NCI-H1694 treated with DMSO at 0.1 percent for 48 hours (cell line): ENCODE results near the gene MAP1B.
"Not testable (repeated sequence)": the region's sequence is repeated elsewhere in the genome, so short reads cannot be mapped to it uniquely, and the experiment has no call there.

ENCODE experiments used
- DNase-seq: peaks from one replicate; lab custom pipeline; 2025; lab: John Stamatoyannopoulos, UW

The MAP1B gene

DNA sequence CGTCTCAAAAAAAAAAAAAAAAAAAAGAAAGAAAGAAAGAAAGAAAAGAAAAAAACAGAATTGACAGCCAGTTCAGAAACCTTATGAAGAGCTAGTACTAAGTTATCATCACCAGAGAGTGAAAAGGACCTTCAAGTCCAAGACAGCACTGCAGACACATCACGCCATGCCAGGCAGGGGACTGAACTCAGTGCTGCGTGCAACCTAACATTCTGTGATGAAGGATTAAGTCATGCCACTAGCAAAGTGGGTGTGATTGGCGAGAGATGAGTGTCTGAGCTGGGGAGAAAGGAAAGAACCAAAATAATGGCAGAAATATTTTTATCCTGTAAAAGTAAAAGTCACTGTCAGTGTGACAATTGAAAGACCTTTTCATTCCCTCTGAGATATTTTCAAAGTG is 54.7 kb downstream of the MAP1B start:
- DNase-seq = no peak

DNA sequence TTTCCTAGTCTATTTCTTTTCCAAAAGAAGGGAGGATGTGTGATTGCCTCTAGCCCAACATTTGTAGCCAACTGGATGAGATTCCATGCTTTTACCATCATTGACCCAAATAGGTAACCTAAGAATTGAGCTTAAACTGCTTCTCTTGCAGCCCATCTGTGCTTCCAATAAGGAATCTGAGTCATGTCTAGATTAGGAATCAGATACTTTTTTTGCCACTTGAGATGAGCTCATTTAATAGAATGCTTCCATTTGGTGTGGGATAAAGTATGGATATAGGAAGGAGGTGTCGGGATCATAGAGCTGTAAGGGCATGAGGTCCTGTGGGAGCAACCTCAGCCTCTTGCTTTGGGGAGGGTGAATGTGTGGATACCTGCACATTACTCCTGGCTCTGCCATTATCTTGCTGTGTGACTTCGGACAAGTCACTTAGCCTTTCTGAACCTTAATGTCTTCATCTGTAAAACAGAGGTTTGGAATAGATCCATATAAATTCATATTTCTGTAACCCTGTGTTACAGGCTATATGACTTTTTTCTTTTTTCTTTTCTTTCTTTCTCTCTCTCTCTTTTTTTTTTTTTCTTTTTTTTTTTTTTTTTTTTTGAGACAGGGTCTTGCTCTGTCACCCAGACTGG is 56.2 kb downstream of the MAP1B start:
- no peak for DNase-seq

DNA sequence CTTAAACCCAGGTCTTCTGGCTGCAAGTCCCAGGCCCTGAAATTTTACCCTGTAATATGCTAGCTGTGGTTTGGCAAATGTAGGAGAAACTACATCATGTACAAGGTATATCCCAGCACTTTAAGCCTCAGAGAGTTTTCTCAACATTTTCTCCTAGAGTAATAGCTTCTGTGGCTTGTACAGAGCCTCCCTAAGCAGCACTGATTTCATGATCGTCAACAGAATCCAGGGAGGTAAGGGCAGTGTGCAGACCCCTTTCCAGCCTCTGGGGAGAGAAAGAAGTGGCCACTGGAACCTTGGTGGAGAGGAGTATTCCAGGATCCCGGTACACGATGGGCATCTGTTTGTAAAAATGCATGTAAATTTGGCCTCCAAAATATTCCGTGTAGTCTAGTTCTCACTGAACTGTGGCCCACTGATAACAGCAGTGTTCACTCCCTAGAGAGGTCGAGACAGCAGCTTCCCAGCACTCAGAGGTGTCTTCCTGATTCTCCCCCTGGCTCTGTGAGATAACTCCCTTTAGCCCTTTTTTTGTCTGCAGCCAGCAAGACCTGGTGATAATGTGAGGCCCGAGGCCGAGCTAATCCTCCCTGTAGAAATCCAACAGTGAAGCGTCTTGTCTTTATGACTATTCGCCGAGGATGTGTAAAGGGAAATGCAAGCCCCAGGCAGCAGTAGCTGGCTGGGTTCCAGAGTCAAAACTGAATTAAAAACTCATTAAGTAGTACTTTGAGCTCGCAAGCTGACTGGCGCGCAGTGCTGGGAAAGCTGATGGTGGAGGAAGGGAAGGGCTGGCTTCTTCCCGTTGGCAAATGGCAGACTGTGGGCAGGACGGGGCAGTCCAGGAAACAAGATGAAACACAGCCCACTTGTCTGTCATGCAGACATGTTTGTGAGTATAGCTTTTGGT is 59.0 kb downstream of the MAP1B start:
- DNase-seq = peak; percentile 63

DNA sequence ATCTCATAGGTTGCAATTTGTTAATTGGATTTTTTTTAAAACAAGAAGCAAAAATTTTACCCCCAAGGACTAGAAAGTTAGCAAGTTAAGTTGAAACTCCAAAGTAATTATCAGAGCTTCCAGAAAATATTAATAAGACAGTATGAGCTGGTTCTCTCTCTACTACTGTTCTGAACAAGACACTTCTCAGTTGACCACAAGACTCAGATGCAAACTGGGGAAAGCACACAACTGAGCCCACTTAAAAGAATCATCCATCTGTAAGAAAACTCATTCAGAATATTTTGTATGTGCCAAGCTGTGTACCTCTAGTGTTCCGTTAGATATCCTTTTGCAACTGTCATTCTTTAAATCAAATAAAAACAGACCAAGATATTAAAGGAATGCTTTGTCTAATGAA is 60.0 kb downstream of the MAP1B start:
- DNase-seq = no peak

DNA sequence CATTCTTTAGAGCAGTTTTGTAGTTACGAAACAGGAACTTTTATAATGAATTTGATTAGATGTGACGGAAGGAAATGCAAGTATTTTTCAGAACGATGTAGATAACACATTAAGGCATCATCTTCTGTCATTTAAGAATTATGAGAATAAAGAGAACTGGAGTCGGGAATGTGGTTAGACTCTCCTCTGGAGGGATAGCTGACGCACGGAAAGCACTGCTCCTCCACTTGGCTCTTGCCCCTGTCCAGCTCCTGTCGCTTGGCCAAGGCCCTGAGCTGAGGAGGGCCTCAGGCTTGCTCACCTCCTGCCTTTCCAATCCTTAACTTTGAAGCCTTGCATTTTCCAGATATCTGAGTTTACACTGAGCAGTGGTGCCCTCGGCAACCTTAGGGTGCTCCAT is 60.5 kb downstream of the MAP1B start:
- no peak for DNase-seq

DNA sequence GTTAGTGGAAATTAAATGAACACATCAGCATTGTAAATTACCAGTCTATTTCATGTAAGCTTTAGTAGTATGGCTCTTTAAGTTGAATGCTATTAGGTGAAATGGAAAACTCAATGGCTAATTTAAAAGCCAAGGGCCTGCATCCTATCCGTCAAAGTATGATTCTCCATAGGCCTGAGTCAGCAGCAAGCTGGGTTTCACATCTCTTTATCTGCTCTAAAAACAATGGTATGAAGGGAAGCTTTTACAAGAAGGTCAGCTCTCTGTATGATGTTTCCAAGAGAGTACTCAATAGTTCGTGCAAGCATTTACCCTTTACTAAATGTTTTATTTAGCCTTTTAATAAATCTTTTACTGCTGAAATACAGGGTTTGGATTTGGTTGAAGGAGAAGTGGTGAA is 62.8 kb downstream of the MAP1B start:
- no peak for DNase-seq

DNA sequence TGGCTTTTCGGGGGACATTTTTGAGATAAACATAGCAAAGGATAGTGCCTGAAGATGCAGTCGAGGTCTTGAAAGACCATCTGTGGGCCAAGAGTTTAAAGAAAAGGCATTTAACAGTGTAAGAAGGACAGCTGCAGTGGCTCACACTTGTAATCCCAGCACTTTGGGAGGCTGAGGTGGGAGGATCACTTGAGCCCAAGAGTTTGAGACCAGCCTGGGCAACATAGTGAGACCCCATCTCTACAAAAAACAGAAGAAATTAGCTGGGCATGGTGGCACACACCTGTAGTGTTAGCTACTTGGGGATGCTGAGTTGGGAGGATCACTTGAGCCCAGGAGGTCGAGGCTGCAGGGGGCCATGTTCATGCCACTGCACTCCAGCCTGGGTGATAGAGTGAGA is 63.9 kb downstream of the MAP1B start:
- DNase-seq = not testable (repeated sequence)

DNA sequence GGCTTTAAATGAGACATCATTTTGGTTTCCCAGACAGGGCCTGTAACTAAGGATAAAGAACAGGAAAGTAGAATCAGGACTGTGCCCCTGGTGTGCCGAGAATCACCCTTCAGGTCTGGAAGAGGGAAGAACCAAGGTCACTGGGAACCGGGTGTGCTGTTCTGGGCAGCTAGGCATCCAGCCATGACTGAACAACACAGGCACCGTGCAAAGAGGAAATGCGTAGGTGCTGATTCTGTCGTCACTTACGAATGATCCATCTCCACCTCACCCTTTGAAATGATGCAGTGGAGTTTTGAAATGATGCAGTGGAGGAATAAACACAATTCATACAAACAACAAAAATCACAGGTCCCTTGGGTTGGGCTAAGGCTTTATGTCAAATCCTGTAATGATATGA is 64.4 kb downstream of the MAP1B start:
- no peak for DNase-seq

DNA sequence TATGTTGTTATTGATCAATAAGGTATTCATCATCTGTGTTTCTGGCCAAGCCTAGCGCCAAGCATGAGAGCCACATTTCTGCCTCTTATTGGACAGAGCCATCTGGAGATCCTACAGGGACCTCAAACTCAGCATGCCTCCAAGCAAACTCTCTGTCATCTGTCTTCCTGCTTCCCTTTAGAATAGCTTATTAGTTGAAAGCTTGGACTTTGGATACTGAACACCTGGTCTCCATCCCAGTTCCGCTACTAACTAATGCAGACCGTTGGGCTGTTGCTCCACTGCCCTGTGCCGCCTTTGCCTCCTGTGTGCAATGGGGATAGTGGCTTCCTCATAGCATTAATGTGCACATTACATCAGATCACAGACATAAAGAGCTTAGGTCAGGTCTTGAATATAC is 65.5 kb downstream of the MAP1B start:
- no peak for DNase-seq

DNA sequence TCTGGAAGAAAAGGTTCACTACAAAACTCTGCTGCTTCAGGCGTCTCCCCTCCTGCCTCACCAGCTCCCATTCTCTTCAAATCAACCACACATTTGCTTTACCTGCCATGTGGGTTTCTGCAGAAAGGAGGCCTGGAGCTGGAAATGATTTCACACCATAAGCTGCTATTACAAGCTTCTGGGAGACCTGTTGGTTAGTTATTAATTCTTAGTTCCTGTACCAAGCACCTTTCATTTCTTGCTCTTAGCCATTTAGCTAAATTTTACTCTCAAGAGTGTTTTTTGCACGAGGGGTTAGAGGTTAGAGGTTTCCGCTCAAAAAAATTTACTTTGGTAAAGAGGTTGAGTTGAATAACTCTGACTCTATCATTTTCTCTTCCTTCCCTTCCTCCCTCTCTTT is 70.3 kb downstream of the MAP1B start:
- no peak for DNase-seq

DNA sequence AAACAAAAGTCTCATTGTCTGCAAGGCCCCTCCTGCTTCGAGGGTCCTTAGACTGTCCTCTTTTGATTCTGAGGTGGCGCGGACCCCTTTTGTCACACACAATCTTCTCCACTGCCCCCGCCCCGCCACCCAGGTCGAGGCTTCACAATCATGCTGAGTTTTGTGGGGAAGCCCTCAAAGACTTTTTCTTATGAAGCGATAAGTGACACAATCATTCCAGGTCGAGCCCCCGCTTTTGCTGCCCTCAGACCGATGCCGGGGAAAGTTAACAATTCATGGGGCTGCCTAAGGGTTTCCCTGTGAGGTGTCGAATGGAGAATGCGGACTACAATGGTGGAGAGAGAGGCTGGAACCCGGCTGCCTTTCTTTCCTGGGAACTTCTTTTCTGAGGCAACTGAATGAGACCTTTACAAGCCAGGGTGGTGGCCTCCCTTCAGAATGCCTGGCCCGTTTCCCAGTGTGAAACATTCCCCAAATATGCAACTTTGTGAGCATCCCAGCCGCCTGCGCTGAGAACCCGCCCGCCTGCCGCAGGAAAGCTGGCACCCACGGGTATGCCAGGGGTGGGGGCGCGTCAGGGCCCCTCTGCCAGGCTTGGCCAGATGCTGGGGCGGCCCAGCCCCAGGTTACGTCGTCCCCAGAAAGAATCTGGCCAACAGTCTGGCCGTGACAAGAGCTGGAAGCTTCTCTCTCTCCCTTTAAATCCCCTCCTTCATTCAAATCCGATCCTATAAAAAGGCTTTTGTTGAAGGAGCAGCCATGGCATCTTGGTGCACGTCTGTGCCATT is 71.9 kb downstream of the MAP1B start:
- DNase-seq = no peak

DNA sequence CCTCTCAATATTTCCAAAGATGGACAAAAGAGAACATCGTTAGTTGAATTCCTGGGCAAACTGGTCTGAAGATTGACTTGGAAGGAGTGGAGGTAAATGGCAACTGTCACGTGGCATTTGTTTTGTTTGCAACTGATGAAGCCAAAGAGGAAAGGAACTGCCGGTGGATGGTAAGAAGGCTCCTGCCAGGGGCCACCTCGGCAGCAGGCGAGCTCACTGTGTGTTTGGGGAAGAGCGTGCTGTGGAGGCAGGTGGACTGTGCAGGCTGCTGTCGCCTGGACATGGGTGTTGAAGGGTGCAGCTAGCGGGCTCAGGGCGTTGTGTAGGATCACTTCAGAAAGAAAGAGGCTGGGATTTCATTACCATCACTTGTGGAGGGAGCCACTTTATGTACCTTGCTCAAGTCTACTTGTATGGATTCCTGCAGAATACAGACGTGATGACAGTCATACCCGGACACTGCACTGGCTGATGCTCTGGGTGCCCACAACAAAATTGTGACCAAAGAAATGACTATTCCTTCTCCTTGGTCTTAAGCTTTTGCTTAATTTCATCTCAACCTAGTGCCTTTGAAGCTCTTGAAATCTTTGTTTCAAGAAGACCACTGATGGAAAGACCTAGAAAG is 72.7 kb downstream of the MAP1B start:
- no peak for DNase-seq

DNA sequence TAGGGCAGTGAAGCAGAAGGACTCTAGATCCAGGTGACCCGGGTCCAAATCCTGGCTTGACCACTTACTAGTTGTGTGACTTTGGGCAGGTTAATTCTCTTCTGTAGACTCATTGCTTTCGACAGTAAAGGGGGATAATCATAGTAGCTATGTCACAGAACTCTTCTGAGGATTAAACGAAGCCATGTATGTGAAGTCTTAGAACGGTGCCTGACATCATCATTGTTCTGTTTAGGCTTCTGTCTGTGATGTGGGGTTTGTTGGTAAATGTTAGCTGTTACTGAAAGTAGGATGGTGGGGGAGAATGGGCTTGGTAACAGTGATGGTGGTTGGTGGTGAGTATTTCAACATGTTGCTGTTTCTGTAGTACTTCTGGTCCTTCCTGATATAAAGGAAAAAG is 73.7 kb downstream of the MAP1B start:
- no peak for DNase-seq

DNA sequence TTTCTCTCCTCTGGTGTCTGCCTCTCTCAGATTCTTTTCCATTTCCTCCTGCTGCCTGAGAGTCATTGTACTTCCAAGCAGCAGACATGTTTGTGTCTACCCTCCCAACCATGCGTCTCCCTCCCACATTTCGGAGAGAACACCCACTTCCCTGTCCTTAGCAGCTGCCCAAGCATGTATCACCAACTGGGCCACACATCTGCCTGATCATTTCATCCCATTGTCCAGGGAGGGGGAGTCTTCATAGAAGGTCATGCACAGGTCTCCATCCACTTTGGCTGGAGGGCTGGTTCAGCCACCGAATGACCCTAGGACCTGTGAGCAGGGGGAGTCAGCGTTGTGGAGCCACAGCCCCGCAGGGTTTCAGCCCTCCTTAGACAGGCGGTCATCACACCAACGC is 75.4 kb downstream of the MAP1B start:
- DNase-seq = no peak

DNA sequence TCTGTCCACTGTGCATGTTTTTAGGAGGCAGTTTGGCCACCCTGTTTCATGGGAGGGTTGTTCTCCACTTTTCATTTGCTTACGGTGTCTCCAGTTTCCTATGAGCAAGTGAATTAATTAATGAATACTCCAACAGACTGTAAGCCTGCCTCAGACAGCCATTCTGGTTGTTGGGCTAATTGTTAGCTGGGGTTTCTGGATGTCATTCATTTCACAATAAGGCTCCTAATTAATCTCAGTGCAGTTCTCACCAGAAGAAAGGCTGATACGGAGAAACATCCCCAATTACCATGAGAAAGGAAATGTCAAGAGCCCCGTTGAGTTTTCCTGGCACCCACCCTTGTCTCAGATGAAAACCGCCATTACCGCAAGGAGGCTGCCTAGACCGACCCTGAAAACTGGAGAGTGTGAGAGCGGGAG is 75.8 kb downstream of the MAP1B start:
- DNase-seq = no peak

DNA sequence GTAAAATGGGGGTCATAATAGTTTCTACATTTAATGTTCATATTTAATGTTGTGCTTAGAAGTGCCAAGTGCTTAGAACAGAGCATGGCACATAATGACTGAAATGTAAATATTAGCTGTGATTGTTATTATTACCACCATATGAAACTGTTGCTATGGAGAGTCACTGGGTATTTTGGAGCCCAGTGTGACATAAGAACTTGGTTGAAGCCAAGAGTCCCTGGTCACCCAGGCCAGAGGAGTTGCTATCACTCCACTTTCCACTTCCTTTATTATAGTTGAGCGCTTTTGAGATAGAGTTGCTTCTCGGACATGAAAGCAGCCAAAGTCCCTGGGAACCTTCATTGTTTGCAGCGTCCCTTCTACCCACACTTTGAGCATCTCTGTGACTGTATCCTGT is 77.1 kb downstream of the MAP1B start:
- DNase-seq = no peak

DNA sequence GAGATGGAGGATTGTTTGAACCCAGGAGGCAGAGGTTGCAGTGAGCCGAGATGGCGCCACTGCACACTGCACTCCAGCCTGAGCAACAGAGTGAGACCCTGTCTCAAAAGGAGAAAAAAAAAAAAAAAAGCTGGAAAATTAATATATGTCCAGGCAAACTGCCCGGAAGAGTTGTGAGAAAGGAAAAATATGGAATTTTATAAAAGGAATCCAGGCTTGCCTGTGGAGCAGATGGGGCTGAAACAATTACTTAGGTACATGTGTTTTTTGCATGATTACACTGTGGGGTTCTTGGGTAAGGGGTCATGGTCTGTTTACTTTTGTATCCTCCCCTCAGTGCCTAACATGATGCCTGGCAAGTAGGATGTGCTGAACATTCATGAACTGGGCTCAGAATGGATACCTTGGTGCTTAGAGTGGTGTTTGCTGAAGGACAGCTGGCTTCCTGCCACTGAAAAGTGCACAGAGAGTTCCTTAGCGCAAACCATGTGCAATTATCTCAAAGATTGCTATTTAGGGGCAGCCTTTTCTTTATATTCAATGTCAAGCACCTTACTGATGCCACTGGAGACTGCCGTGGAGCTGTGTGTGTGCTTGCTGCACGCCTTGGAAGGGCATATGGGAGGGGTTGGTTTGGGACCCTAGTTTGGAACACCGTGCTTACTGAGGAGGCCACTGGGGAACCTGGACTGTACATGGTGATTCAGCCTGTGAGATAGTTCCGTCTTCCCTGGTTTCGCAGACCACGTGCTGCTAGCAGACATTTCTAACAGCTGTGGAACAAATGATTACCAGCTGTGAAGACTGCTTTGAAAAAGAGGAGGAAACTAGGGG is 78.4 kb downstream of the MAP1B start:
- no peak for DNase-seq

DNA sequence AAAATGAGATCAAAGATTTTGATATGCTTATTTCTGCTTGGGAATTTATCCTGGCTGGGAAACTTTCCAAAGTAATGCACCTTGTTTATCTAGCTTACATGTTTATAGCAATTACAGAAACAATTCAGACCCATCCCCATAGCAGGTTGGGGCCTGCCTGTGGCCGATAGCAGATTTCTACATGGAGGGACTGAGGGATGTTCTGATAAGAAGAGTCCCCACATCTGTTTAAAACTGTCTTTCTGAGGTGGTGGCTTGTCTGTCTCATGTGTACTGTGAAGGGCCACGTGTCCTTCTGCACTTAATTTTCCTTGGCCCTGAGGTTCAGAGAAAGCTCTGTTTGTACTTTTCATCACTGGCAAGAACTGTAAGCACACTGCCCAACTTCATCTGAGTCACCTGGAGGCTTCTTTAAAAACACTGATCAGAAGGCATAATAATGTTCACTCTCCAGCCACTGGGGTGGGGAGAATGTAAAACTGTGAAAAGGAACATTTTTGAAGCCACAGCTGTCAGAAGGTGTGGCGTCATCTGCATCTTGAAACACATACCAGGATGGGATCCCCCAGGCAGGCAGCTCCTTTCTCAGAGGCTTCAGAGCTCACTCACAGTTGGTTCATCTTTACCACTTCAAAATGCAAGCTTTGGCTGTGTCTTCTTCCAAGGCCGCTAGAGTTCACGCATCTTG is 80.3 kb downstream of the MAP1B start:
- no peak for DNase-seq

DNA sequence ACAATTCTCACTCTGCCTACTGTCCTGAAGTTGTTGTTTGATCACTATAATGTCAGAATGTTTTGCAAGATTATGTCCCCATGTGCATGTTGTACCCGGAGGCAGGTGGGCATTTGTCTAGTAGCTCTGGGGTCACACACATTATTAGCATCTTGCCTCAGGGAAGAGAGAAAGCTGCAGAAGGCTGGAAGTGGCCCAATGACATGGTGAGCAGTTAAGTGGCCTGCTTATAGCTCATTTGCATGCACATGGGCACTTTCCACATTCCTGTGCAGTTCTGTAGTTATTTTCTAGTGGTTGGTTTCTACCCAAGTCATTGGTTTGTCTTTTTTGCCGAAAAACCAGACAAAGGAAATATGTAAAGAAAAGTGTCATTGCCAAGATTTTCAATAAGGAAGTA is 80.9 kb downstream of the MAP1B start:
- no peak for DNase-seq

DNA sequence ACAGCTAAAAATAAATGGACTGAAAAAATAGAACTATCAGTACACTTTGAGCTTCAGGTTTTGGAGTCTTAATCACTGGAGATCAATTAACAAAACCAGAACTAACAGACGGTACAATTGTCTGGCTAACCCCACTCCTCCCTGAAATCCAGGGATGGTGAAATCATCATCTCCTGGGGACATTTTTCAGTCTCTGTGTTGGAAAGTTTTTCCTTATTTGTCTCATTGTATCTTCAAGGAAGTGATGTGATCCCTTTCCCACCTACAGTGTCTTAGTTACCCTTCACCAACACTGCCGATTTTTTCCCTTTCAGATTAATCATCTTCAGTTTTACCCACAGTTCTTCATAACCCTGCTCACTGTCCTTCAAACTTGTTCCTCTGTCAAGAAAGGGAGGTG is 81.9 kb downstream of the MAP1B start:
- no peak for DNase-seq

DNA sequence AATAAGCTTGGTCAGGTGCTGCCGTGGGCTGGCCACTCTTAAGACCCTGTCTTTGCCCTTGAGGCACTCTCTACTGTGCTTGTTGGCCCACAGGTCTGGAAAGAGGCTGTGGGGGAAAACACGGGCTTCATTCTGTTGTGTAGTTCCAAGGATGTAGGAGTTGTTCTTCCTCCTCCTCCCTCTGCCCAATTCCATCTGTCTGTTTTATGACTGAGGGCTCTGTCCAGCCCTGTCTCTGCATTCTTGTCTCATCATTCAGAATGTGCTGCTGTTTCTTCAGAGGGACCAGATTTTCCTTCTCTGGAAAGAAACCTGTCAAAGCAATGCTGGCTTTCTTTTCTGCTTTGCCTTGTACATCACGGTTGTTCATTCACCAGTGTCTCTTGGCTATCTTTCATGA is 84.1 kb downstream of the MAP1B start:
- DNase-seq = no peak
